Suprapubic skin (tissue), 4 donors: ENCODE data around the gene SLC50A1. TPM values are rescaled to one million over a fixed set of nuclear protein-coding genes. Genes with fewer than 3 reads are reported as not detected.

Experiments
- DNase-seq, 2 donors: peaks; one replicate each; pipeline ENCODE4 v3.0.0-alpha.2; 2019; ENCODE audit warnings: low spot score in 2 of 2
- H3K27ac ChIP-seq: fragments of 200-600 bp; sonication (generic); one replicate; pipeline ENCODE4 v1.5.1; 2019
- H3K27me3 ChIP-seq: fragments of 200-600 bp; sonication (generic); one replicate; pipeline ENCODE4 v1.5.1; 2019
- H3K36me3 ChIP-seq: fragments of 200-600 bp; sonication (generic); one replicate; pipeline ENCODE4 v1.5.1; 2019
- H3K4me1 ChIP-seq: fragments of 200-600 bp; sonication (generic); one replicate; pipeline ENCODE4 v1.5.1; 2019
- H3K4me3 ChIP-seq: fragments of 200-600 bp; sonication (generic); one replicate; pipeline ENCODE4 v1.5.1; 2019; ENCODE audit warnings: mild to moderate bottlenecking
- H3K9me3 ChIP-seq: fragments of 200-600 bp; sonication (generic); one replicate; pipeline ENCODE4 v1.5.1; 2019
- CTCF ChIP-seq, 2 donors: fragments of 200-600 bp in 1 of 2; fragments of 450-650 bp in 1 of 2; sonication (generic) in 1 of 2; IDR thresholded peaks; one replicate each; pipeline ENCODE4 v1.5.1; 2016 to 2019; ENCODE audit warnings: antibody characterized with exemption in 2 of 2, mild to moderate bottlenecking in 1 of 2, moderate library complexity in 1 of 2
- EP300 ChIP-seq: sonication (generic); formaldehyde crosslinking; IDR thresholded peaks from one replicate; pipeline ENCODE4 v1.6.1; 2017; ENCODE audit warnings: antibody characterized with exemption
- POLR2A ChIP-seq, 2 donors: fragments of 450-650 bp; IDR thresholded peaks; one replicate each; pipeline ENCODE4 v1.6.1; 2017; ENCODE audit warnings: antibody characterized with exemption in 2 of 2, mild to moderate bottlenecking in 2 of 2, moderate library complexity in 2 of 2
- POLR2AphosphoS5 ChIP-seq, 3 donors: sonication (generic); formaldehyde crosslinking; IDR thresholded peaks; one replicate each; pipeline ENCODE4 v1.6.1; 2017; ENCODE audit warnings: antibody characterized with exemption in 3 of 3
- WGBS: methylation state at CpG from one replicate; pipeline ENCODE4 v1.1.5; 2018; 5-methylcytosine and 5-hydroxymethylcytosine counted together
- total RNA-seq, 4 donors: library from RNA; depleted of rRNA; stranded (reverse); fragments of >200 nt; gene quantifications; one replicate each; pipeline ENCODE4 v1.1.0, GENCODE V29; 2016

Gene SLC50A1
- total RNA-seq, 4 donors from 2014 or later = 27.9 to 56.1 (median 32.6) TPM

GRCh38 chr1:155134880-155135414 is 705 bp upstream of the SLC50A1 start:
- Histone ChIP-seq H3K36me3 (peaks cover 30% of the 10 kb centered on the region), H3K4me3 (peak overlapping the region; percentile 61), H3K9me3 (no peaks in the 10 kb centered on the region), H3K27ac (peak overlapping the region; percentile 100), H3K27me3 (no peaks in the 10 kb centered on the region), H3K4me1 (peaks cover 84% of the 10 kb centered on the region)
- no peak for TF ChIP-seq CTCF (IDR thresholded peaks at IDR 0.05)
- TF ChIP-seq POLR2AphosphoS5 (IDR thresholded peaks at IDR 0.05) = peak; percentile 32 to 54 (median 54)
- peak in 1 of 2 donors; percentile 4 for TF ChIP-seq POLR2A (IDR thresholded peaks at IDR 0.05)
- TF ChIP-seq EP300 = no peak
- DNase-seq = peak; percentile 94 to 97
- WGBS = 4% methylated on average over 18 of the region's 18 CpGs

DNA sequence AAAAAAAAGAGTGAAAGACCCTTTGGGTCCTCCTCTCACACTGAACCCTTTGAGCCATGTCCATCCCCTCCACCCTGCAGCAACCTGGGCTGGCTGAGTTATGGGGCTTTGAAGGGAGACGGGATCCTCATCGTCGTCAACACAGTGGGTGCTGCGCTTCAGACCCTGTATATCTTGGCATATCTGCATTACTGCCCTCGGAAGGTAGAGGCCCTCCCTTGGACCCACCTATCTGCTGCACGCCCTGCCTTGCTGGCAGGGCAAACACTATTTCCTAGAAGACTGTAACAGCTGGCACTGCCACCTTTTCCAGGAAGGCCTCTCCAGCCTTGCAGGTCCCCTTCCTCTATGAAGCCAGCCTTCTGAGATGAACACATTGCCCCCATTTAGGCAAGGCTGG is 1.1 kb downstream of the SLC50A1 start:
- H3K27me3 ChIP-seq = no peaks in the 10 kb centered on the region
- peaks cover 70% of the 10 kb centered on the region for H3K4me1 ChIP-seq
- no peak for TF ChIP-seq EP300
- no peak for TF ChIP-seq POLR2AphosphoS5 (IDR thresholded peaks at IDR 0.05)
- no peak for TF ChIP-seq POLR2A (IDR thresholded peaks at IDR 0.05)
- no peak for TF ChIP-seq CTCF (IDR thresholded peaks at IDR 0.05)
- H3K9me3 ChIP-seq = no peaks in the 10 kb centered on the region
- no peak for DNase-seq
- H3K36me3 ChIP-seq = peaks cover 25% of the 10 kb centered on the region
- H3K4me3 ChIP-seq = peak overlapping the region; percentile 61
- H3K27ac ChIP-seq = peak overlapping the region; percentile 100
- WGBS = 13% methylated on average over 6 of the region's 6 CpGs

GRCh38 chr1:155137154-155137949 is 1.7 kb downstream of the SLC50A1 start:
- Histone ChIP-seq H3K4me3 (peak overlapping the region; percentile 61), H3K9me3 (no peaks in the 10 kb centered on the region), H3K4me1 (peaks cover 64% of the 10 kb centered on the region), H3K36me3 (peaks cover 19% of the 10 kb centered on the region), H3K27ac (peak overlapping the region; percentile 100), H3K27me3 (no peaks in the 10 kb centered on the region)
- WGBS = 79% methylated on average over 6 of the region's 6 CpGs
- no peak for DNase-seq
- TF ChIP-seq EP300 = no peak
- TF ChIP-seq POLR2A (IDR thresholded peaks at IDR 0.05) = no peak
- no peak for TF ChIP-seq POLR2AphosphoS5 (IDR thresholded peaks at IDR 0.05)
- no peak for TF ChIP-seq CTCF (IDR thresholded peaks at IDR 0.05)

GRCh38 chr1:155139895-155140629 is 4.4 kb downstream of the SLC50A1 start, which contains the start of gene DPM3:
Gene DPM3 (minus strand): TSS chr1:155140531. CDS start chr1:155140240, 291 bp downstream.
- 1% methylated on average over 34 of the region's 42 CpGs for WGBS
- Histone ChIP-seq H3K4me3 (peak within 1 kb of the TSS; percentile 80), H3K36me3 (no peaks in the 10 kb centered on the region), H3K27me3 (no peaks in the 10 kb centered on the region), H3K9me3 (no peaks in the 10 kb centered on the region), H3K27ac (peak within 1 kb of the TSS; percentile 87), H3K4me1 (peaks cover 37% of the 10 kb centered on the region)
- TF ChIP-seq CTCF (IDR thresholded peaks at IDR 0.05) = no peak
- no peak for TF ChIP-seq EP300
- peak in 1 of 2 donors; percentile 57 for TF ChIP-seq POLR2A (IDR thresholded peaks at IDR 0.05)
- TF ChIP-seq POLR2AphosphoS5 (IDR thresholded peaks at IDR 0.05) = peak in 1 of 3 donors; percentile 34
- DNase-seq = peak; percentile 95 to 96

GRCh38 chr1:155140630-155140953 is 4.9 kb downstream of the SLC50A1 start:
- Histone ChIP-seq H3K4me1 (peaks cover 32% of the 10 kb centered on the region), H3K36me3 (no peaks in the 10 kb centered on the region), H3K27ac (peak overlapping the region; percentile 87), H3K27me3 (no peaks in the 10 kb centered on the region), H3K9me3 (no peaks in the 10 kb centered on the region), H3K4me3 (peak overlapping the region; percentile 80)
- no peak for DNase-seq
- 5% methylated on average over 11 of the region's 11 CpGs for WGBS
- TF ChIP-seq POLR2A (IDR thresholded peaks at IDR 0.05) (no peak), POLR2AphosphoS5 (IDR thresholded peaks at IDR 0.05) (no peak)
